Esophagus squamous epithelium (tissue), 4 donors: ENCODE results near the gene CHD6.

Source experiments
- CTCF ChIP-seq, 6 experiments: fragments of 450-650 bp in 4 of 6; fragments of 200-600 bp in 2 of 6; sonication (generic) in 2 of 6; IDR thresholded peaks; one replicate each; pipeline ENCODE4 v1.5.1; 2016 to 2019; ENCODE audit warnings: antibody characterized with exemption in 6 of 6, mild to moderate bottlenecking in 4 of 6, moderate library complexity in 4 of 6
- POLR2A ChIP-seq, 4 donors: fragments of 450-650 bp; IDR thresholded peaks; one replicate each; pipeline ENCODE4 v1.6.1; 2017; ENCODE audit warnings: antibody characterized with exemption in 4 of 4, mild to moderate bottlenecking in 4 of 4, moderate library complexity in 3 of 4

- TF ChIP-seq CTCF (IDR thresholded peaks at IDR 0.05): no peak
- TF ChIP-seq POLR2A (IDR thresholded peaks at IDR 0.05): no peak
Observed at GRCh38 chr20:41476013-41476441, 142.2 kb downstream of the CHD6 start.
